Measurements from ENCODE around the gene RUNX3.

RUNX3 gene

GRCh38 chr1:24949331-24949881, 19.3 kb upstream of the RUNX3 start:
- no peaks in the 10 kb centered on the region; the same call in 1 of the 2 replicates for H3F3A ChIP-seq (ENCODE audit: insufficient read depth, low read length)
- no peak overlapping the region for H2AFZ ChIP-seq (ENCODE audit: low read length)
- TF ChIP-seq EZH2phosphoT487 (IDR thresholded peaks at IDR 0.05; ENCODE audit: low read length) (no peak), CTCF (IDR thresholded peaks at IDR 0.05; ENCODE audit: low read length) (no peak), EZH2 (optimal IDR thresholded peaks at IDR 0.05; ENCODE audit: low read depth, low read length) (no peak)
- H3K27me3 ChIP-seq (replicated peaks; ENCODE audit: insufficient read depth, low read length) = no peaks in the 10 kb centered on the region
- H4K20me1 ChIP-seq (ENCODE audit: insufficient read depth, low read length) = no peaks in the 10 kb centered on the region
- DNase-seq = no peak
- no peak overlapping the region for H3K4me2 ChIP-seq (ENCODE audit: low read depth, low read length)
- no peaks in the 10 kb centered on the region for H3K36me3 ChIP-seq (replicated peaks; ENCODE audit: insufficient read depth, low read length)
- H3K4me1 ChIP-seq (ENCODE audit: low read length) = peaks cover 10% of the 10 kb centered on the region
- no peak overlapping the region for H3K27ac ChIP-seq (ENCODE audit: low read length)
- no peaks in the 10 kb centered on the region for H3K9me2 ChIP-seq (replicated peaks; ENCODE audit: insufficient read depth, low read length)
- H3K9ac ChIP-seq (ENCODE audit: low read length) = no peak overlapping the region
- H3K79me2 ChIP-seq (ENCODE audit: low read length) = no peaks in the 10 kb centered on the region
- no peak overlapping the region for H3K4me3 ChIP-seq (ENCODE audit: low read length)
- H3K9me3 ChIP-seq (replicated peaks; ENCODE audit: insufficient read depth, low read length) = no peaks in the 10 kb centered on the region

DNA sequence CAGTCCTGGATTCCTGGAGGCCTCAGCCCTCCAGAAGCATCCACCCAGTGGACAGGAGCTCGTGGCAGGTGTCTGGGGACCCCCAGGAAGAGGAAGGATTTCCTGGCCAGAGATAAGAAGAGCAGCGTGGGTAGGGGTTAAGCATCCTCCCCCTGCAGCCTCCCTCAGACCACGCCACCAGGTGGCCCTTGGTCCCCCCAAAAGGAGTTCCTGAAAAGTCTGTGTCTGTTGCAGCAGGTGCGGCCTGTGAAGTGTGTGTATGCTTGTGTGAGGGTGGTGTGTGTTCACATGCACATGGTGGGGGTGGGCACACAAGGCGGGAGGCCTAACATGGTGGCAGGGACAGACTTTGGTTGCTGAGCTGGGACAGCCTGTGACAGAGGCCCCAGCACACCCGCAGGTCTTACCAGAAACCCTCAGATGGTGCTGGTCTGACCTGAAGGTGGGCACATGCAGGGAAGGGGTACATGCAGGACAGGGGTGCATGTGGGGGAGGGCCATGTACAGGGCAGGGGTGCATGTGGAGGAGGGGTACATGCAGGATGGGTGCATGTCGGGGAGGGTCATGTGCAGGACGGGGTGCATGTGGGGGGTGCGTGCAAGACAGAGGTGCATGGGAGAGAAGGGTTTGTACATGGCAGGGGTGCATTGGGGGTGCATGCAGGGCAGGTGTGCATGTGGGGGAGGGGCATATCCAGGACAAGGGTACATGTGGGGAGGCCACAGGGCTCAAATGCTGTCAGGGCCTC, 18.2 kb upstream of the RUNX3 start:
- H3K4me2 ChIP-seq (ENCODE audit: low read depth, low read length) = no peak overlapping the region
- no peaks in the 10 kb centered on the region for H3K9me3 ChIP-seq (replicated peaks; ENCODE audit: insufficient read depth, low read length)
- H2AFZ ChIP-seq (ENCODE audit: low read length) = no peak overlapping the region
- no peaks in the 10 kb centered on the region for H3K79me2 ChIP-seq (ENCODE audit: low read length)
- no peak overlapping the region for H3K4me3 ChIP-seq (ENCODE audit: low read length)
- H3K9ac ChIP-seq (ENCODE audit: low read length) = no peak overlapping the region
- no peaks in the 10 kb centered on the region for H3K27me3 ChIP-seq (replicated peaks; ENCODE audit: insufficient read depth, low read length)
- no peaks in the 10 kb centered on the region for H3K4me1 ChIP-seq (ENCODE audit: low read length)
- H3F3A ChIP-seq (ENCODE audit: insufficient read depth, low read length) = no peaks in the 10 kb centered on the region
- H4K20me1 ChIP-seq (ENCODE audit: insufficient read depth, low read length) = no peaks in the 10 kb centered on the region
- no peak overlapping the region for H3K27ac ChIP-seq (ENCODE audit: low read length)
- TF ChIP-seq EZH2phosphoT487 (IDR thresholded peaks at IDR 0.05; ENCODE audit: low read length) (no peak), EZH2 (optimal IDR thresholded peaks at IDR 0.05; ENCODE audit: low read depth, low read length) (no peak), CTCF (IDR thresholded peaks at IDR 0.05; ENCODE audit: low read length) (no peak)
- DNase-seq = no peak
- no peaks in the 10 kb centered on the region for H3K9me2 ChIP-seq (replicated peaks; ENCODE audit: insufficient read depth, low read length)
- H3K36me3 ChIP-seq (replicated peaks; ENCODE audit: insufficient read depth, low read length) = no peaks in the 10 kb centered on the region

DNA sequence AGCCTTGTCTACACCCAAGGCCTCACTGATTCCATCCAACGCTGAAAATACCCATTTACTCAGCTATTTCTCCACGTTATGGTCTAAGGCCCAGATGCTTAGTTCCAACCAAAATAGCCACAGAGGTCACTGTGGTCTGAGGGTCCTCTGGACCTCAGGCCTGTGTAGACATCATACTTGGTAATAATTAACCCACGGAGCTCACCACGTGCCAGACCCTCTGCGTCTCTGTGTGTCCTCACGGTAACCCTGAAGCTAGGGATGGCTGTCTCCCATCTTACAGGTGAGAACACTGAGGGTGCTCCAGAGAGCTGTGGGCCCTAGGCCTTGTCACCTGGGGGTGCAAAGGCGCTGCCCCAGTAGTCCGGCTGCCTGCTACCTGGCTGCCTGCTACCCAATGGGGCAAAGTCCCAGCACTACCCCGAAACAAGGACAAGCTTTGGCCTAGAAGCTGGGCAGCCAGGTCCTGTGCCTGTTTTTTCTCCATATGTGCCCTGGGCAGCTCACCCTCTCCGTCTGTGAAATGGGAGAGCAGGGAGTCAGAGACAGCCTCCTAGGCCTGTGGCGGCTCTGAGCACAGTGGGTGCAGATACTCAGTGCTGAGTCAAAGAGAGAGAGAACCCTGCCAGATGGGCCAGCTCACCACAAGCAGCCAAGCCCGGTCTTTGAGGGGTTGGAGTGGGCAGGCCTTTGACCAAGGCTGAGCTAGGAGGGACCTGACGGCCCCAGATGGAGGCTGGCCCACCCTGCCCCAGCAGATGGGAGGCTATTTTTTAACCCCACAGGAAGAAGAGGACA, 17.0 kb upstream of the RUNX3 start:
- H3K4me2 ChIP-seq (ENCODE audit: low read depth, low read length) = no peak overlapping the region
- H3K27ac ChIP-seq (ENCODE audit: low read length) = no peak overlapping the region
- H3K9ac ChIP-seq (ENCODE audit: low read length) = no peak overlapping the region

More for the DNA sequence above, 17.0 kb upstream of the RUNX3 start:
- H3K9me2 ChIP-seq (replicated peaks; ENCODE audit: insufficient read depth, low read length) = no peaks in the 10 kb centered on the region
- no peaks in the 10 kb centered on the region for H3K79me2 ChIP-seq (ENCODE audit: low read length)
- no peaks in the 10 kb centered on the region for H3F3A ChIP-seq (ENCODE audit: insufficient read depth, low read length)
- H3K36me3 ChIP-seq (replicated peaks; ENCODE audit: insufficient read depth, low read length) = no peaks in the 10 kb centered on the region
- TF ChIP-seq EZH2phosphoT487 (IDR thresholded peaks at IDR 0.05; ENCODE audit: low read length) (no peak), CTCF (IDR thresholded peaks at IDR 0.05; ENCODE audit: low read length) (no peak), EZH2 (optimal IDR thresholded peaks at IDR 0.05; ENCODE audit: low read depth, low read length) (no peak)
- no peak for DNase-seq
- no peaks in the 10 kb centered on the region for H3K4me1 ChIP-seq (ENCODE audit: low read length)
- no peak overlapping the region for H3K4me3 ChIP-seq (ENCODE audit: low read length)
- no peak overlapping the region for H2AFZ ChIP-seq (ENCODE audit: low read length)
- H3K9me3 ChIP-seq (replicated peaks; ENCODE audit: insufficient read depth, low read length) = no peaks in the 10 kb centered on the region
- H4K20me1 ChIP-seq (ENCODE audit: insufficient read depth, low read length) = no peaks in the 10 kb centered on the region
- no peaks in the 10 kb centered on the region for H3K27me3 ChIP-seq (replicated peaks; ENCODE audit: insufficient read depth, low read length)
